HL-60 (cell line): ENCODE data around the gene PRKCI.

ENCODE experiments used
- CTCF ChIP-seq: IDR thresholded peaks from one replicate; pipeline ENCODE4 v1.5.1; 2011; ENCODE audit warnings: low read length, control low read depth, inconsistent platforms; ENCODE audit not compliant: insufficient read depth
- GABPA ChIP-seq: IDR thresholded peaks from 2 replicates; pipeline ENCODE4 v1.6.1; 2012; ENCODE audit warnings: low read depth
- POLR2AphosphoS5 ChIP-seq: IDR thresholded peaks from 2 replicates; pipeline ENCODE4 v1.6.1; 2012; ENCODE audit warnings: low read depth
- REST ChIP-seq: IDR thresholded peaks from 2 replicates; pipeline ENCODE4 v1.6.1; 2012; ENCODE audit warnings: low read depth; ENCODE audit not compliant: insufficient replicate concordance
- SPI1 ChIP-seq: IDR thresholded peaks from 2 replicates; pipeline ENCODE4 v1.6.1; 2012; ENCODE audit warnings: low read depth, mild to moderate bottlenecking, borderline replicate concordance

GRCh38 chr3:170189398-170190256, 32.6 kb upstream of the PRKCI start:
- TF ChIP-seq CTCF (no peak), SPI1 (peak; percentile 86), POLR2AphosphoS5 (no peak), REST (no peak), GABPA (no peak)
